ENCODE measurements around the gene TBL2. TPM values are rescaled to one million over a fixed set of nuclear protein-coding genes. Genes with fewer than 3 reads are reported as not detected.

TBL2 gene
- total and polyA plus RNA-seq, 2 experiments from 2014 or later: 6.9 to 27.8 TPM

DNA sequence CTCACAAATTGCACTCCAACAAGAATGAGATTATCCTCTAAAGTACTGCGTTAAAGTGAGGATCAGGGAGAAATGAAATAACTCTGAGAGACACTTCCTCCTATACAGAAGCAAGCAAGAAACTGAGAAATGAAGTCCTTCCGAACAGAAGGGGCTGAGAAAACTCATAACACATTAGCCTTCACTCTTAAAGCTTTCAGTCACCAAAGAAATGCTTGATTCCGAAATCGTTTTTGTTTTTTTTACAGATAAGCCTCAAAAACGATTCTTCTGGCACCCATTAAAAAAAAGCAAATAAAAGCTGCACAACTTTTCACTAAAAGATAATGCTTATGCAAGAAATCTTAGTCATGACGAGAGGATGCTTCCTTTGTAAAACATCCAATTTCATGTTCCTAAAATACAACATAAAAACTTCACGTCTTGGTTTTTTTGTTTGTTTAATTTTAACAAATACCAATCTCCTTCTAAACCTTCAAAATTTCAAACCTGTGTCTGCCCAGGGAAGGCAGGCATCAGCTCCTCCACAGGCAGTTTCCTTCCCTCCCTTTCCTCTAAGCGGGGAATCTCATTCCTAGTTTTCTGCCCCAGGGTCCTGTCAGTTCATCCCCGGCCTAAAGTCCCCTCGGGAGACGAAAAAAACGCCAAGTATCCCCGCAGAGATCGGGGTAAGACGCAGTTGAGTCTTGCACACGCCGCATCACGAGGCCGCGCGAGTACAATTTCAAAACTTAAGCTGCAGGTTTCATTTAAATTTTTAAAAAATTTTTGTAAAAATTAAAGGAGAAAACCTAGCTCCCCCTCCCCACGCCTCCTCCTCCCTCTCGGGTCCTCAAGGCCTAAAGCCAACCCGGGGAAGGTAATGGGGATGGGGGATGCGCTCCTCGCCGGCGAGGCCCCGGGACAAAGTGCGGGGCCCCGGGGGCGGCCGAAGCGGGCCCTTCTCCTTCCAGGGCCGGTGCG is 57.4 kb downstream of the TBL2 start:
- Mint-ChIP-seq H3K4me1 (peaks cover 25% of the 10 kb centered on the region), H3K36me3 (ENCODE audit: low read depth) (peaks cover 47% of the 10 kb centered on the region)

More for the DNA sequence above, 57.4 kb downstream of the TBL2 start:
- peaks cover 58% of the 10 kb centered on the region for H3K79me2 ChIP-seq (replicated peaks; ENCODE audit: insufficient read depth)
- no peaks in the 10 kb centered on the region for H3K9me2 ChIP-seq (ENCODE audit: insufficient read depth)
- peak overlapping the region; percentile 91 for H3K27ac Mint-ChIP-seq
- H3K27me3 ChIP-seq (ENCODE audit: insufficient read depth): no peaks in the 10 kb centered on the region
- 0 out of 2 replicates have a peak, but pooled peaks cover 6% of the 10 kb centered on the region for H3F3A ChIP-seq (replicated peaks; ENCODE audit: low read depth)
- H2AFZ ChIP-seq: no peak overlapping the region
- H3K4me3 Mint-ChIP-seq: peak overlapping the region; percentile 89
- peak overlapping the region; percentile 67 for H3K4me3 ChIP-seq
- peaks cover 43% of the 10 kb centered on the region for H4K20me1 ChIP-seq (replicated peaks; ENCODE audit: insufficient read depth)
- ATAC-seq (peak; percentile 3; the same call in 1 of the 3 replicates), DNase-seq (ENCODE audit: low spot score) (peak; percentile 56)
- no peak for TF ChIP-seq ZNF462 (CRISPR knock-in tag; IDR thresholded peaks at IDR 0.05)
- TF ChIP-seq CREB1 (CRISPR knock-in tag; IDR thresholded peaks at IDR 0.05; ENCODE audit: low read depth): no peak
- peak overlapping the region; percentile 90 for H3K27ac ChIP-seq (ENCODE audit: low read depth)
- H3K36me3 ChIP-seq (ENCODE audit: insufficient read depth): peaks cover 31% of the 10 kb centered on the region
- peaks cover 12% of the 10 kb centered on the region for H3K27me3 Mint-ChIP-seq (ENCODE audit: insufficient read depth, low read depth, poor library complexity)
- peaks cover 18% of the 10 kb centered on the region for H3K4me1 ChIP-seq (ENCODE audit: insufficient read depth)
- H3K4me2 ChIP-seq: peak overlapping the region; percentile 86
- no peaks in the 10 kb centered on the region for H3K9me3 Mint-ChIP-seq
